NCI-H2196 (cell line): ENCODE results near the gene ZDHHC3.

Experiments
- DNase-seq: peaks from one replicate; lab custom pipeline; 2025; ENCODE audit not compliant: unreplicated experiment; lab: John Stamatoyannopoulos, UW

ZDHHC3 gene, protein sequence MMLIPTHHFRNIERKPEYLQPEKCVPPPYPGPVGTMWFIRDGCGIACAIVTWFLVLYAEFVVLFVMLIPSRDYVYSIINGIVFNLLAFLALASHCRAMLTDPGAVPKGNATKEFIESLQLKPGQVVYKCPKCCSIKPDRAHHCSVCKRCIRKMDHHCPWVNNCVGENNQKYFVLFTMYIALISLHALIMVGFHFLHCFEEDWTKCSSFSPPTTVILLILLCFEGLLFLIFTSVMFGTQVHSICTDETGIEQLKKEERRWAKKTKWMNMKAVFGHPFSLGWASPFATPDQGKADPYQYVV

GRCh38 chr3:44976002-44976815 is at the start of gene ZDHHC3, which contains the start of gene EXOSC7:
Gene ZDHHC3, minus strand, starts transcription at chr3:44976174. Its CDS starts 16,738 bp downstream, at chr3:44959436.
Gene EXOSC7, plus strand, starts transcription at chr3:44976244. Its CDS starts 34 bp downstream, at chr3:44976278.
- DNase-seq = peak; percentile 62

- no peak for DNase-seq
Observed at GRCh38 chr3:45024542-45025255, 48.7 kb upstream of the ZDHHC3 start.

DNA sequence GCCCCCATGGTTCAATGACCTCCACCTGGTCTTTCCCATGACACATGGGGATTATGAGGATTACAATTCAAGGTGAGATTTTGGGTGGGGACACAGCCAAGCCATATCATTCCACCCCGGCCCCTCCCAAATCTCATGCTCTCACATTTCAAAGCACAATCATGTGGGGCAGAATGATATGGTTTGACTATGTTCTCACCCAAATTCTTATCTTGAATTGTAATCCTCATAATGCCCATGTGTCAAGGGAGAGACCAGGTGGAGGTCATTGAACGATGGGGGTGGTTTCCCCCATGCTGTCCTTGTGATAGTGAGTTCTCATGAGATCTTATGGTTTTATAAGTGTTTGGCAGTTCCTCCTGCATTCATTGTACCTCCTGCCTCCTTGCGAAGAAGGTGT is 47.7 kb upstream of the ZDHHC3 start:
- DNase-seq = no peak

GRCh38 chr3:45021524-45022297 is 45.7 kb upstream of the ZDHHC3 start:
- DNase-seq = no peak

- no peak for DNase-seq
Observed at GRCh38 chr3:45020534-45020933, 44.6 kb upstream of the ZDHHC3 start.

- DNase-seq = no peak
Observed at GRCh38 chr3:45017821-45018220, 41.8 kb upstream of the ZDHHC3 start.

DNA sequence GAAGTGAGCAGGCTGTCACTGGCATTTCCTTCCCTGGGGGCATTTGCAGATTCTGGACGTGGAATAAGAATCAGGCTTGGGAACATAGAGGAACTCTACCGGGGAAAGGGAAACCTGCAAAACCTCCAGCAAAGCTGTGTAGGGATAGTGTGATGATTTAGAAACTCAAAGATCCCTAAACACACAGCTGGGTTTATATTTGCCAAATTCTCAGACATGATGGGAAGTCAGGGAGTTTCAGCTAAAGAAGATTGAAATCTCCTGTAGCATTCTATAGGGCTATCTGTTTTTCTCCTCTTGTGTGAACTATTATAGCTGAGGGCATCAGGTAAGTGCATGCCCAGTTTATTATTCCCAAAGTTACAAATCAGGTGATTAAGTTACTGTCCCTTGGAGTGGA is 40.9 kb upstream of the ZDHHC3 start:
- no peak for DNase-seq

DNA sequence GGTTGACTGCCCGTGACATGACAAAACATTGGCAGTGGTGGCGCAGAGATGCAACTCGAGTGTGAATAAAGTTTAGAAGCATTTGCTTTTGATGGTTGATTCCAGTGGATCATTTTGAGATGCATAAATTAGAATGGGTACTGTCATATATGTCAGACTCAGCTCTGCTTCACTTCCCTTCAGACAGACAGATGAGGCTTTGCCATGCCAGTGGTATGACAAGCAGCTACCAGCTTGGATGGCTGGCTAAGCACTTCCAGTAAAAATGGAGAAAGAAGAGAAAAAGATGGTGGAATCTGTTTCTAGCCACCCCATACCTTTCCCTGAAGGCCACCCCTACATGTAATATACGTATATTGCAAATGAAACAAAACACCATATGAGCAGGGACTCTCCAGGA is 36.6 kb upstream of the ZDHHC3 start:
- DNase-seq = no peak

DNA sequence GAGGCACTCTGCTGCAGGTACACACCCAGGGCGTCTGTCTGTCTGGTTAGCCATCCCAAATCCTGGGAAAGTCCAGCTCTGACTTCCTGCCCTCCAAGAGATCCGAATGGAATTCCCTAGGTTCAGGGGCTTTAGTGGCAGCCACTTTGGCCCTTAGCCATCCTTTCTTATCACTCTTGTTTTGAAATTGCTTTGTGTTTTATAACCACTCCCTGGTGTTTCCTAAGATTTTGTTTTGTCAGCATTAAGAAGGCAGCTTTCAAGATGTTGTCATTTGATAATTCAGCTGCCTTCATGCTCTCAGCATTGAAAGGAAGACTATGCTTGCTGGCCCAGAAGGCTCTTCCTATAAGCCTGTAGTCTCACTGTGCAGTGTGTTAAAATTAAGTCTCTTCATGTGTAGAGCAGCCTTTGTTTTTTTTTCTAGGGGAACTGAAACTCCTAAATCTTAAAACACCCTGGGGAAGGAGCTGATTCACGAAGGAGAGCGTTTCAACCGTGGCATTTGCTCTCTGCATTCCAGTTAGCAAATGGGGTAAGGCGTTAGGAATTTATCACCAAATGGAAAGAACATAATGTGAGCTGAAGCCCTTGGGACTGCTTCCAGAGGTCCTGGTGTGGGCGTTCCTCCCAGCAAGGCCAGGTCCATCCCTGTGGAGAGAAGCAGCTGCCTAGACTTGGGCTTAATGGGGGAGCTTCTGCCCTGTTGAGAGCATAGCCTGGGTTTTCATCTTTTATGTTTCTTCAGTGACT is 36.0 kb upstream of the ZDHHC3 start:
- DNase-seq = no peak

DNA sequence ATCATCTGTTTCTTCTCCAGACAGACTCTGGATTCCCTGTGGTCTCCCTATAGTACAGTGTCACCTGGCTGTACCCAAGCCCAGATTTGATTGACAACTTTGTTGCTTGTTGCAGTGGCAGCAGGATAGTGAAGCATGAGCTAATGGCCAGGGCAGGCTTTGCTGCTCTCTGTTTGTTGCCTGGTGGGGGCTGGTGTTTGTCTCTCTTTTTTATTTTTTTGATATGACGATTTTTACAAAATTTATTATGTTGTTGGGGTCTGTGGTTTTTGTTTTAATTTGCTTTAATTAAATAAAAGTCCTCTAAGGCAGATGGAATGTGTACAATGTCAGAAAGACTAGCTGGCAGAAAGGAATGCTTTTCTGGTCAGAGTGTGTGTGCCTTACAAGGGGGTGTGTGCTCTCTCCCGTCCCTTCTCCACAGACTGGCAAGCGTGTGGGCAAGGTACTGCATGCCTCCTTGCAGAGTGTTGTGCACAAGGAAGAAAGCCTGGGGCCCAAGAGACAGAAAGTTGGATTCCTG is 34.9 kb upstream of the ZDHHC3 start:
- DNase-seq = no peak

DNA sequence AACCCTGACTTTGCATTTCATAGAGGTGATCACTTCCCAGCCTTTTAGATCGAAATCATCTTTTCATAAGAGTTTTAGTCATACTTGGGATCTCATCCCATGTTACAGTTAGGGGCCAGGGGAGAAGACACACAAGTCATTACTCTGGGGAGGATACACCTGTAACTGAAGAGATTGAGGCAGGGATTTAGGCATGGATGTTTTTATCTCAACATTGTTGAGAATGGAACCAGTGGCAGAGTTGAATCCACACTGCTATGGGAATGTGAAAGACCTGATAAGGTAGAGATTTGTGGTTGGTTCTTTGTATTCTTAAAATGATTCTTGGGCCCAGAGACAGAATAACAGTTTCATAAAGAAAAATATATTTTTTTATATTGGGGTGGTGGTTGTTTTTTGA is 33.9 kb upstream of the ZDHHC3 start:
- no peak for DNase-seq

- DNase-seq = no peak
Observed at GRCh38 chr3:45008117-45008516, 32.1 kb upstream of the ZDHHC3 start.

DNA sequence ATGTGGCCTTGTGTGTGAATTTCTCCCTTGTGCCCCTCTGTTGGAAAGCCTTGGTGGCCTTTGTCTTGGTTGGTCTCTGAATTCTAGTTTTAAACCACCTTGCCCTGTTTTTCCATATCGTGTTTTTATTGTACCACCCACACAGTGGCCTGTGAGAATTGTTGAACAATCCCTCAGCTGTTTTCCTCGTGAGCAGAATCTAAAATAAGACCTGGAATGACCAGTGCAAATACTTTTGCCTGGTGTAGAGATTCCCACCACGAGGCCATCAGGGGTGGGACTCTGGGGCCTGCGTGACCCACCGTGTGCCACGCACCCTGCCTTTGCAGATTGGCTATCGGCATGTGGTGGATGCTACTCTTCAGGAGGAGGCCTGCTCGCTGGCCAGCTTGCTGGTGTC is 31.1 kb upstream of the ZDHHC3 start:
- no peak for DNase-seq

- no peak for DNase-seq
Observed at GRCh38 chr3:45003859-45004258, 27.9 kb upstream of the ZDHHC3 start.

DNA sequence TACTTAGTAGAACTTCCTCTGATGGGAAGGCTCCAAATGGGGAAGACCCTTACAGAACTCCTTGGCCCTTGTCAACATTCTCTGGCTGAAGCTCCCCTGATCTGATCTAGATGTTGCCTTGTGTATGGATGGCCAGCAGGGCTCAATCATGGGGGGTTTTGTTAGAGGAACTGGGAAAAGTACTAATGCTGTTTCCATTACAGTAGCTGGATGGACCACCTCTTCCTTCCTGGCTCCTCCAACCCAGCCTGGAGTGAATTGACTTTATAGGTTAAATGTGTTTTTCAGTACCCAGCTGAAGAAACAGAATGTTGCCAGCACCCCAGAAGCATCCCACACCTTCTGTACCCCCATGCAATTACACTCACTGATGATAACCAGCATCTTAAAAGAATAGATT is 27.4 kb upstream of the ZDHHC3 start:
- no peak for DNase-seq

DNA sequence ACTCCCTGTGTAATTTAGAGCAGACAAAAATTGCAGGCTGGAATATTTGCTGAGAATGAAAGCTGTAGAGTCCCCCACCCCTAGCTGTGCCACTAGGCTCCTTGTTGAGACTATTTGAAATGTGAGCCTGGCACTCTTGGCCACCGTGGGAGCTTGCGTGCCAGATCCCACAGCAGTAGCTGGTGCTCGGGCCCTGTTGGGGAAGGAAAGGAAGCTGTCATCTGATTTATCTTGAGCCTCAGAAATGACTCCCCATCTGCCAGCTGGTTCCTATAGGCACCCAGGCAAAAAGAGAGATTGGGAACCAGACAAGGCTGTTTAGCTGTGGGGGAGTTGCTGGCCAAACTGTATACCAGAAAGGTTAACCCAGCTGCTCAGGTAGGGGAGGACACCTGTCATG is 26.7 kb upstream of the ZDHHC3 start:
- DNase-seq = no peak

- no peak for DNase-seq
Observed at GRCh38 chr3:45002139-45002660, 26.2 kb upstream of the ZDHHC3 start.

- no peak for DNase-seq
Observed at GRCh38 chr3:45001738-45002137, 25.8 kb upstream of the ZDHHC3 start.

DNA sequence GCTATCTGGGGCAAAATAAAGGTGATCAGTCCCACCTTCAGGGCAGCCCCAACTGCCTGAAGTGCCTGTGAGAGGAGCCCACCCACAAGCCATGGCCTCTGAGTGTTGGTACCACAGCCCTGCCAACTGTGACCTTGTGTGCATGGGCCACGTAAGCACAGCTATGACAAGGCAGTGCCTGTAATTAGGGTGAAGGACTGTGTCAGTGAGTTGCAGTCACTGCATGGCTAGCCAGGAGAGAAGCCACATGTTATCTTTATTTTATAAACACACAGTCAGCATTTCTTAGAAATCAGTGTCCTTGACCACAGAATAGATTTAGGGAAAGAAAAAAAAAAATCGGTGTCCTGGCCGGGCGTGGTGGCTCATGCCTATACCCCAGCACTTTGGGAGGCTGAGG is 24.8 kb upstream of the ZDHHC3 start:
- no peak for DNase-seq

DNA sequence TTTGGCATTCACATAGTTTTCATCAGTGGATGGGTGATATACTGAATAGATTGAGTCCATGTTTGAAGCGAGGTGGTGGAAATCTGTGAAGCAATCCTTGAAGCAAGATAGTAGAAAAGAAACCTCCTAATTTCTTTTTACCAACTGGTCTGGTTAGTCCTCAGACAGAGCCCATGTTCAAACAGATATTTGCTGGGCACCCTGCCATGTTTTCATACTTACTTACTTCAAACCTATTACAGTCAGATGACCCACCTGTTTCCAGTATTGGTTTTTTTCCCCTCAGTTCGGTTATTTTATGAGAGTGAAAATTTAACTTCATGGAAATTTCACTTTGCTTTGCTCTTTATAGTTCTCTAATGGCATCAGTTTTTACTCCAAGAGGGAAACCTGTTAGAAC is 23.8 kb upstream of the ZDHHC3 start:
- peak; percentile 5 for DNase-seq
